Effector memory CD8-positive, alpha-beta T cell (primary cell): ENCODE measurements around the gene FRY.
"Not testable (repeated sequence)": the region's sequence is repeated elsewhere in the genome, so short reads cannot be mapped to it uniquely, and the experiment has no call there.

Source experiments
- ATAC-seq: fragments of 150-1000 bp; cut with Tn5 transposase; replicated peaks from 2 replicates; pipeline ENCODE4 v1.10.0; 2021; ENCODE audit warnings: mild to moderate bottlenecking, moderate library complexity
- DNase-seq, 3 experiments: peaks; one replicate each; pipeline ENCODE4 v3.0.0; 2021
- H3K27ac Mint-ChIP-seq, 2 donors: one replicate each; pipeline ENCODE4 v1.8.0; 2022; ENCODE audit warnings: mild to moderate bottlenecking in 2 of 2, mixed read lengths in 2 of 2, moderate library complexity in 2 of 2
- H3K27me3 Mint-ChIP-seq, 2 donors: one replicate each; pipeline ENCODE4 v1.8.0; 2022; ENCODE audit warnings: mixed read lengths in 2 of 2
- H3K36me3 Mint-ChIP-seq: one replicate; pipeline ENCODE4 v1.8.0; 2022; ENCODE audit warnings: mild to moderate bottlenecking, moderate library complexity, mixed read lengths; ENCODE audit not compliant: insufficient read depth
- H3K4me1 Mint-ChIP-seq, 2 donors: one replicate each; pipeline ENCODE4 v1.8.0; 2022; ENCODE audit warnings: low read depth in 2 of 2, mixed read lengths in 2 of 2
- H3K4me3 Mint-ChIP-seq, 2 donors: one replicate each; pipeline ENCODE4 v1.8.0; 2022; ENCODE audit warnings: mild to moderate bottlenecking in 2 of 2, mixed read lengths in 2 of 2, moderate library complexity in 2 of 2
- H3K9me3 Mint-ChIP-seq, 2 donors: one replicate each; pipeline ENCODE4 v1.8.0; 2022; ENCODE audit warnings: mixed read lengths in 2 of 2

The FRY gene

DNA sequence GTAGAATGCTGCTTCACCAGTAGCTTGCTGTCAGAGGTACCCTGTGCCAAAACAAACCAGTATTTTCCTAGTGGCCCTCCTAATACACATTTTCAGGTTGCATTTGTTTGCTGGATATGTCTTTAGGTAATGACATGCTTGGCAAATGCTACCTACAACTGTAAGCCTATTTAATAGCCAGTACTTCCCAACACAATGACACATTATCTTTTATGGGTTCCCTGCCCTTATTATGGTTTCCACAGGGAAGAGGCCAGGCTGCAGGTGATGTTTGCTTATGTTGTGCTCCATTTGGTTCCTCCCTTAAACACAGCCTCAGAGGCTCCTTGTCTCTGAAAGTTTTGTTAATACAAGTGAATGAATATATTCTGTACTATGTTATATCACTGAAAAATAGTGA, 24.7 kb downstream of the FRY start:
- Mint-ChIP-seq H3K27me3 (peaks cover 0 to 5% of the 10 kb centered on the region in 2 donors), H3K4me1 (peaks cover 0 to 2% of the 10 kb centered on the region in 2 donors), H3K36me3 (no peaks in the 10 kb centered on the region), H3K27ac (no peak overlapping the region), H3K4me3 (no peak overlapping the region), H3K9me3 (no peaks in the 10 kb centered on the region)
- ATAC-seq (no peak), DNase-seq (no peak)

DNA sequence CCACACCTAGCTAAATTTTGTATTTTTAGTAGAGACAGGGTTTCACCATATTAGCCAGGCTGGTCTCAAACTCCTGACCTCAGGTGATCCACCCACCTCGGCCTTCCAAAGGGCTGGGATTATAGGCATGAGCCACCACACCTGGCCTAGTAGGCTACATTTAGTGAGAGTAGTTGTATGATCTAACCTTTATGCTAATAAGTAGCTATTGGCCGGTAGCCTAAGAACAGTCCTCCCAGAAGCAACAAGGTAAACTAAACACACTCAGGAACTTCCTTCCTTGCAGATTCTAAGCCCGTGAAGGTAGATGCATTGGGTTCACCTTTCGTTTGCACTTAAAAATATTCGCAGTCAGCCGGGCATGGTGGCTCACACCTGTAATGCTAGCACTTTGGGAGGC, 25.8 kb downstream of the FRY start:
- H3K27ac Mint-ChIP-seq: peak overlapping the region in 1 of 2 donors; percentile 35
- not testable (repeated sequence) for DNase-seq, H3K36me3 Mint-ChIP-seq, ATAC-seq, H3K27me3 Mint-ChIP-seq, H3K9me3 Mint-ChIP-seq, H3K4me1 Mint-ChIP-seq, H3K4me3 Mint-ChIP-seq

DNA sequence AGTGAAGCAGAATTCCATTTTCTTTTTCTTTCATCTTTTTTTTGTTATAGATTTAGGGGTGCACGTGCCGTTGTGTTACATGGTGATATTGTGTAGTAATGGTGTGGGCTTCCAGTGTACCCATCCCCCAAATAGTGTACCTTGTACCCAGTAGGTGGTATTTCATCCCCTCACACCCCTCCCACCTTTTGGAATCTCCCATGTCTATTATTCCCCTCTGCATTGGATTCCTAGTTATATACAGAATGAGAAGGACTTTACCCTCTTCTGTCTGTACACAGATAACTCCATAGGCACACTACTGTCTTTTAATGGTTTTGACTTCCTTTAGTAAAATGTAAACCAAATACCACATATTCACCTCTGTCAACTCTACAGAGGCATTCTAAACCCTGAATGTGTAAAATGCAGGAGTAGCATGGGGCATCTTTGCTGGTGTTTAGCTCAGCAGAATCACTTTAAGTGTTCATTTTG, 28.0 kb downstream of the FRY start:
- Mint-ChIP-seq H3K4me1 (no peaks in the 10 kb centered on the region), H3K27ac (no peak overlapping the region), H3K36me3 (no peaks in the 10 kb centered on the region), H3K9me3 (no peaks in the 10 kb centered on the region), H3K27me3 (peaks cover 0 to 7% of the 10 kb centered on the region in 2 donors), H3K4me3 (no peak overlapping the region)
- ATAC-seq (no peak), DNase-seq (no peak)

GRCh38 chr13:32060401-32060878, 28.9 kb downstream of the FRY start:
- no peaks in the 10 kb centered on the region for H3K36me3 Mint-ChIP-seq
- H3K4me3 Mint-ChIP-seq: no peak overlapping the region
- DNase-seq (no peak), ATAC-seq (no peak)
- no peaks in the 10 kb centered on the region for H3K4me1 Mint-ChIP-seq
- no peaks in the 10 kb centered on the region for H3K9me3 Mint-ChIP-seq
- H3K27ac Mint-ChIP-seq: peak overlapping the region in 1 of 2 donors; percentile 26
- peaks cover 0 to 7% of the 10 kb centered on the region in 2 donors for H3K27me3 Mint-ChIP-seq

DNA sequence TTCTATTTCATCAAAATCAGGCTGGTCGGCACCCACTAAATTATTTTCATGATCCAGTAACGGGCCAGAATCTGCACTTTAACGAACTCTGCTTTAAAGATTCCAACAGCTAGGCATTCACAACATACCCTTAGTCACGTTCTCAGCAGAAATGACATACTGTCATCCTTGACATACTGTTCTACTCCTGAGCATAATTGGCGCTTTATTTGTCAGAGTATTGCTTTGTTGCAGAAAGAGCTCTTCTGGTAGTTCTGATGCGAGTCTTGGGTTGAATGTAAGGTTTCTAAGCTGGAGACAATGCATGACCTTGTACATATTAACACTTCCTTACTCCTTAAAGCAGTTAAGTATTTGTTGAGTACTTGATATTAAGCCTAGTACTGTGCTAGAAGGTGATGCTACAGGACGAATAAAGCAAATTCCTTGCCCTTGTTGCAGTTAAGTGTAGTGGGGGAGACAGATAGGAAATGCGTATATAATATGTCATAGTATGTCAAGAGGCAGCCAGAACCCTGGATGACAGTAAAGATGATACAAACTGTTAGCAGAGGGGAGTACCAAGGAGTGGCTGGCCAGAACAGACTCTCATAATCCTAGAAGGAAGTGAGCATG, 32.2 kb downstream of the FRY start:
- Mint-ChIP-seq H3K4me1 (no peaks in the 10 kb centered on the region), H3K36me3 (no peaks in the 10 kb centered on the region), H3K9me3 (no peaks in the 10 kb centered on the region), H3K27me3 (peaks cover 0 to 7% of the 10 kb centered on the region in 2 donors), H3K27ac (no peak overlapping the region), H3K4me3 (no peak overlapping the region)
- DNase-seq (no peak), ATAC-seq (no peak)

DNA sequence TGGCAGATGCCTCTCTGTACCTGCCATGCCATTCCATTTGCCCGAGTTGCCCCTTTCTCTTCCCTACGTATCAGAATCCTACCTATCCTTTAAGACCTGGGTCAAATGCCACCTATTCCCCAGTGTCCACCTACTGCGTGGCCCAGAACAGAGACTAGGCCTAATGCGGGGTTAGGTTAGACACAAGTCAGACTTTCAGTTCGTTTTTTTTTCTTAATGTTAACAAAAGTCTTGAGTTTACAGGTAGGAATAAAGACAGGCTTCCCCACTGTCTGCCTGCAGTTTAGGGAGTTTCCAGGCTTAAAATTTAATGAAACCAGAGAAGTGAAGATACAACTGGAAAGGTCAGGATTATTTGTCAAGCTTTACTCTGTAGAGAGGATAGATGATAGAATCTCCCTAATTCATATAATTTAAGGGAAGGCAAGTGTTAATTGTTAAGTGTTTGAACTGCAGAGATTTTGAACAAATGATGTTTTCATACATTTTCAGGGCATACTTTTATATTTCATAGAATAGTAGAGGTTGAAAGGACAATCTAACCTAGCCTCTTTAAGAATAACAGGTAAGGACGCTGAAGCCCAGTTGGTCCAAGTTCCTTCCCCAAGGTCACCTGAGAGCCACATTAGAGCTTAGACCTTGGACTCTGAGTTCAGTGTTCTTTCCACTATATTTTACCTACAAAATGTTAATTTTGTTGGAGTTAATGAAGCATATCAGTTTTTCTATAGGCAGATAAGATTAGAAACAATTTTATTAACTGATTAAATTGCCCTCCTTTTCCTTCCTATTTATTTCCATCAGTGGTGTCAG, 35.8 kb downstream of the FRY start:
- no peaks in the 10 kb centered on the region for H3K36me3 Mint-ChIP-seq
- H3K27ac Mint-ChIP-seq: peak overlapping the region in 1 of 2 donors; percentile 24
- no peaks in the 10 kb centered on the region for H3K4me1 Mint-ChIP-seq
- H3K9me3 Mint-ChIP-seq: no peaks in the 10 kb centered on the region
- peaks cover 0 to 13% of the 10 kb centered on the region in 2 donors for H3K27me3 Mint-ChIP-seq
- ATAC-seq: no peak
- no peak for DNase-seq
- no peak overlapping the region for H3K4me3 Mint-ChIP-seq

DNA sequence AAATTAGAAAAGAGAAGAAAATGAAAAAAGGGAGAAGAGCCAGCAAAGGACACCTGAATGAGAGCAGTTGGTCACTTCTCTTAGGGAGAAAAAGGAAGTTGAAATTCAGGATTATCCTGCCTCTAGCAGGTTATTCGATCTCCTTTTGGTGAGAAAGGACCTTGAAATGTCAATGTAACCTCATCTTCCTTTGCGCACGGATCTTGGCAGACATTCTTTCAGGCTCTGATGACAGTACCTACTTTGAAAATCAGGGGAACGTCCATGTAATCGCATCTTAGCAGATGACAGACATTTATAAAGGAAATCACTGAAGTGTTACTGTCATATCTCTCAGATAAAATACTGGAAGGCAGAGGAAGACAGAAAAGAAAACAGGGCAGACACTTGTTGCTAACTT, 36.7 kb downstream of the FRY start:
- Mint-ChIP-seq H3K36me3 (no peaks in the 10 kb centered on the region), H3K27ac (peak overlapping the region in 1 of 2 donors; percentile 24), H3K9me3 (no peaks in the 10 kb centered on the region), H3K4me1 (no peaks in the 10 kb centered on the region), H3K4me3 (no peak overlapping the region), H3K27me3 (peaks cover 0 to 17% of the 10 kb centered on the region in 2 donors)
- ATAC-seq (no peak), DNase-seq (no peak)

DNA sequence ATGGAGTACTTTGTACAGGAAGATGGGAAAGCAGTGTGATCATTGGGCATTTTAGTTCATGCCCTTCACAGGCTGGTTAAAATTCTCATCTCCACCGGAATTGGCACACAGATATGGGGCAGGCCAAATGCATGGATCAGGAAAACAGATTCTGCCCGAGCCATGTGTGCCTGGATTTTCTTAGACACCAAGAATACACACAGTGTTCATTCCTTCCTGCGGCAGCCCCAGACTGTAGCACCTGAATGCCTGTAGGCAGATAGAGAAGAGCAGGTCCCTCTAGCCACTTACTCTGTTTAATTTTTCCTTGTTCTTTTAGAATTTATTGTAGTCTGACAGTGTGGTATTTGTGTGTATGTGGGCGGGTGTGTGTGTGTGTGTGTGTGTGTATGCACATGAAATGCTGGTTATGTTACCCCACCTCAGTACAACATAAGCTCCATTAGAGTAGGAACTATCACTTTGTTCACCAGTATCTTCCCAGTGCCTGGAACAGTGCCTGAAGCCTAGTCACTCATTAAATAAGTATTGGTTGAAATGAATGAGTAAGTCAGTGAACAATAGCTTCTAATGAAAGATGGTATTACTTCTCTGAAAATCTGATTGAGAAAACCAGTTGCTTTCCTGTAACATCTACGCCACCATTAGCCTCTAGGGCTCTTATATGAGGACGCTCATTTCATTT, 41.7 kb downstream of the FRY start:
- no peak for DNase-seq
- Mint-ChIP-seq H3K36me3 (no peaks in the 10 kb centered on the region), H3K4me1 (peaks cover 0 to 2% of the 10 kb centered on the region in 2 donors), H3K9me3 (no peaks in the 10 kb centered on the region), H3K4me3 (no peak overlapping the region), H3K27ac (no peak overlapping the region), H3K27me3 (peaks cover 0 to 22% of the 10 kb centered on the region in 2 donors)
- no peak for ATAC-seq

DNA sequence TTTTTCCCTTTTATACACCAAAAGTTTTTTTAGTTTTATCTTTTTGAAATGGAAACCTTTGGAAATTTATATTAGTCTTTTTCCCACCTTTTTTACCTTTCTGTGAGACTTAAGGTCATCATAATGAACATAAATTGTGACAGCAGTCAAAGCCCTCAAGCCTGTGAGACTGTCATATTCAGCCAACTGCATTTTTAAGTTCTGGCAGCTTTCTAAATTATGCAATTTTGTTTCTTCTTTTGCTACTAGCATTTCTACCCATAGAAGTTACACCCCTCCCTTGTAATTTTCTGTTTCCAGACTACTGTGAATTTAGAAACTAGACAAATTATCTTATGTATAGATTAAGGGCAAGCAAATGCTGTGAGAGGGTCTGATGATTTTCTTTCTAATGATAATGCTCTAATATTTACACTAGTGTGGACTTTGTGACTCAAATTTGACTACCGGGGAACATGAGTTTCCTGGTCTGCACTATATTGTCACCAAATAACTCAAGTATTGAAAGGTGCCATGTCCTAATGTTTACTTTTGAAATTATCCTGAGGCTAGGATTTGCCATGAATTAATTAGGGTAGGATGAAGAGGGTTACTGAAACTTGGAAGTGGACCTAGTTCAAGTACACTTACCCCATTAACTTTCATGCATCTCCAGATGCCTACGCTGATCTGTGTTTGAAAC, 43.7 kb downstream of the FRY start:
- DNase-seq: no peak
- Mint-ChIP-seq H3K27me3 (peaks cover 0 to 22% of the 10 kb centered on the region in 2 donors), H3K36me3 (no peaks in the 10 kb centered on the region), H3K27ac (no peak overlapping the region), H3K4me3 (no peak overlapping the region), H3K9me3 (no peaks in the 10 kb centered on the region), H3K4me1 (peaks cover 0 to 2% of the 10 kb centered on the region in 2 donors)
- no peak for ATAC-seq

GRCh38 chr13:32079587-32079986, 48.0 kb downstream of the FRY start:
- H3K4me3 Mint-ChIP-seq: no peak overlapping the region
- DNase-seq (no peak), ATAC-seq (no peak)
- peaks cover 0 to 2% of the 10 kb centered on the region in 2 donors for H3K4me1 Mint-ChIP-seq
- no peaks in the 10 kb centered on the region for H3K9me3 Mint-ChIP-seq
- no peaks in the 10 kb centered on the region for H3K36me3 Mint-ChIP-seq
- peaks cover 0 to 12% of the 10 kb centered on the region in 2 donors for H3K27me3 Mint-ChIP-seq
- H3K27ac Mint-ChIP-seq: no peak overlapping the region

GRCh38 chr13:32080328-32080744, 48.8 kb downstream of the FRY start:
- ATAC-seq: no peak
- H3K4me3 Mint-ChIP-seq: no peak overlapping the region
- H3K4me1 Mint-ChIP-seq: no peaks in the 10 kb centered on the region
- no peaks in the 10 kb centered on the region for H3K9me3 Mint-ChIP-seq
- H3K27ac Mint-ChIP-seq: no peak overlapping the region
- peaks cover 0 to 12% of the 10 kb centered on the region in 2 donors for H3K27me3 Mint-ChIP-seq
- H3K36me3 Mint-ChIP-seq: no peaks in the 10 kb centered on the region
- DNase-seq: no peak

GRCh38 chr13:32081591-32081990, 50.0 kb downstream of the FRY start:
- Mint-ChIP-seq H3K9me3 (no peaks in the 10 kb centered on the region), H3K27me3 (peaks cover 0 to 12% of the 10 kb centered on the region in 2 donors), H3K27ac (no peak overlapping the region), H3K4me1 (no peaks in the 10 kb centered on the region), H3K4me3 (no peak overlapping the region), H3K36me3 (peaks cover 3% of the 10 kb centered on the region)
- no peak for ATAC-seq
- DNase-seq: no peak

DNA sequence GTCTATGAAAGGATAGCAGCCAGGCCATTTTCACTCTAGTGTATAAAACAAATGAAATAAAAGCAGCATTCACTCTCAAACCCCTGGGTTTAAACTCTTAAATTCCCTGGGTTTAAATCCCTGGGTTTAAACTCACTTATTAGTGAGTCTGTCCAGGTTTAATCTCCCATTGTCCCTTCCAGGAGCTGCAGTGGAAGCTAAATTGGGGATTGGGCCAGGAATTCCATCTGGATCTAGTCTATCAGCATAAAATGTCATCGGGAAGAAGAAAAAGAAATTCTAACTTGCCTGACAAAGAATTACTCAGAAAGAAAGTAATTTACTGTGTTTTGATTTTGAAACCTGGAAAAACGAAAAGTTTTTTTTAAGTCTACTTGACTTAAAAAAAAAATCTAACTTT, 54.8 kb downstream of the FRY start:
- no peak overlapping the region for H3K4me3 Mint-ChIP-seq
- H3K36me3 Mint-ChIP-seq: peaks cover 3% of the 10 kb centered on the region
- ATAC-seq (no peak), DNase-seq (no peak)
- no peaks in the 10 kb centered on the region for H3K4me1 Mint-ChIP-seq
- peaks cover 0 to 6% of the 10 kb centered on the region in 2 donors for H3K27me3 Mint-ChIP-seq
- H3K9me3 Mint-ChIP-seq: peaks cover 0 to 2% of the 10 kb centered on the region in 2 donors
- H3K27ac Mint-ChIP-seq: no peak overlapping the region
